Measurements from ENCODE around the gene SPART.

DNA sequence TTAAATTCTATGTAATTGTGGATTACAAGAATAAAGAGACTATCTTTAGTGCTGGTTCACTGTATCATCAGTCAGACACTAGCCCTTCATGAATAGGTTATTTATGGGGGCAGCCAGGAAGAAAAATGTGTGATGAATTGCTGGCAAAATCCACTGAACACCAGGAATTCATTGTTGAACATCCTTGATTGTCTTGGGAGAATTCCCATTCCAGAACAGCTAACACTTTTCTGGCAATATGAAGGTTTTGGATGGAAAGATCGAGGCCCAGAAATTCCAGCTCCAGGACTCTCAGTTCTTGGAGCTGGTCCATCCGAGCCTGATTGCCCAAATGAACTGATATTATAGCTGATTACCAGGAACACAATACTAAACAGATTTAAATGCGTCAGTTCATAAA lies 11.5 kb upstream of the SPART start:
- no peak for TF ChIP-seq POLR2A (IDR thresholded peaks at IDR 0.05; ENCODE audit: low read depth)
- TF ChIP-seq, protein P1, sequence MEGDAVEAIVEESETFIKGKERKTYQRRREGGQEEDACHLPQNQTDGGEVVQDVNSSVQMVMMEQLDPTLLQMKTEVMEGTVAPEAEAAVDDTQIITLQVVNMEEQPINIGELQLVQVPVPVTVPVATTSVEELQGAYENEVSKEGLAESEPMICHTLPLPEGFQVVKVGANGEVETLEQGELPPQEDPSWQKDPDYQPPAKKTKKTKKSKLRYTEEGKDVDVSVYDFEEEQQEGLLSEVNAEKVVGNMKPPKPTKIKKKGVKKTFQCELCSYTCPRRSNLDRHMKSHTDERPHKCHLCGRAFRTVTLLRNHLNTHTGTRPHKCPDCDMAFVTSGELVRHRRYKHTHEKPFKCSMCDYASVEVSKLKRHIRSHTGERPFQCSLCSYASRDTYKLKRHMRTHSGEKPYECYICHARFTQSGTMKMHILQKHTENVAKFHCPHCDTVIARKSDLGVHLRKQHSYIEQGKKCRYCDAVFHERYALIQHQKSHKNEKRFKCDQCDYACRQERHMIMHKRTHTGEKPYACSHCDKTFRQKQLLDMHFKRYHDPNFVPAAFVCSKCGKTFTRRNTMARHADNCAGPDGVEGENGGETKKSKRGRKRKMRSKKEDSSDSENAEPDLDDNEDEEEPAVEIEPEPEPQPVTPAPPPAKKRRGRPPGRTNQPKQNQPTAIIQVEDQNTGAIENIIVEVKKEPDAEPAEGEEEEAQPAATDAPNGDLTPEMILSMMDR (IDR thresholded peaks at IDR 0.05), result no peak
